NCI-H2196 (cell line): Measurements from ENCODE around the gene COL6A1.
"Not testable (repeated sequence)": the region's sequence is repeated elsewhere in the genome, so short reads cannot be mapped to it uniquely, and the experiment has no call there.

ENCODE experiments used
- DNase-seq: peaks from one replicate; lab custom pipeline; 2025; ENCODE audit not compliant: unreplicated experiment; lab: John Stamatoyannopoulos, UW

Gene COL6A1

DNA sequence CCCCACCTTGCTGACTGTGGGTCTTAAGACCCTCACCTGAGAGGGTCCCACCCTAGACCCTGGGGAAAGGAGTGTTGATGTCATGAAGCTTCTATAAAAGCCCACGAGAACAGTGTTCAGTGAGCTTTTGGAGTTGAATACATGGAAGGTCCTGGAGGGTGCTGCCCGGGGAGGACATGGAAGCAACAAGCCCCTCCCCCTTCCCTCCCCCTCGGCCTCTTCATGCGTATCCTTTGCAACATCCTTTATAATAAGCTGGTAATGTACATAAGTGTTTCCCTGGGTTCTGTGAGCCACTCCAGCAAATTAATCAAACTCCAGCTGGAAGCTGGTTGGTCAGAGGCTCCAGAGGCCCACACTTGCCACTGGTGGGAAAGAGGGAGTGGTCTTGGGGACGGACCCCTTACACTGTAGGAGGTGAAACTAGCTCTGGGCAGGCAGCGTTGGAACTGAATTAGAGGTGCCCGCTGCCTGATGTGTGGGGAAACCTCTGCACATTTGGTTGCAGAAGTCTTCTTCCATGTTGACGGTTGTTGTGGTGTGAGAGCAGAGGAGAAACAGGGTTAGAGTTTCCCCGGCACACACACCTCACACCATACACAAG lies 14.7 kb upstream of the COL6A1 start:
- no peak for DNase-seq

DNA sequence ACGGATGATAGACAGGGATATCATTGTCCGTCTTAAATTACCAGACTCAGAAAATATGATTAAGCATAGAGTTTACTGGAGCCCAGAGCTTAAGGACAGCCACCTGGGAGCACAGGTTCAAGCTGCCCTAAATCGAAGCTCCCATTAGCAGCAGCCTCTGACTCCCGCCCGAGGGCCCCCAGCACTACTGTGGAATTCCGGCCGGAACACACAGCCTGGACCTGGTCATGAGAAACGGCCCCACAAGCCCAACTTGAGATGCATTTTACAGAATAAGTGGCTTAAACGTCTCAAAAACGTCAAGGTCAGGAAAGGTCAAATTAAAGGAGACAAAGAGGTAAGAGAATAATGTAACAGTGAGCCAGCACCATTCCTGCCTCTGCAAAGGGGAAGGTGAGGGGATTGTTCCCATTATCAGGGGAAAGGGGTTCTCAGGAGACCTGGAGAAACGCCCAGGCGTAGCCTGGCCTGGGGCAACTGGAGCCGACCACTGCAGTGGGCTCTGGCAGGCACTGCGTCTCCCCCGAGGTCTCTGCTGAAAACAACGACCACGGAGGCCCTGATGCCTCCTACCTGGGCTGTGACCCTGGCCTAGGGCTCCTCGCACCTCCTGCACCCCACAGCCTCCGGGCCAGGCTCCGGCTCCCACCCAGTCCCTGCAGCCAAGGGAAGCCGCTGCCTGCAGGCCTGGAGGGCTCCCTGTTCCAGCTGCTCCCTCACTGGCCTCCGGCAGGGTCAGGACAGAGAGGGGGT lies 11.5 kb upstream of the COL6A1 start:
- no peak for DNase-seq

DNA sequence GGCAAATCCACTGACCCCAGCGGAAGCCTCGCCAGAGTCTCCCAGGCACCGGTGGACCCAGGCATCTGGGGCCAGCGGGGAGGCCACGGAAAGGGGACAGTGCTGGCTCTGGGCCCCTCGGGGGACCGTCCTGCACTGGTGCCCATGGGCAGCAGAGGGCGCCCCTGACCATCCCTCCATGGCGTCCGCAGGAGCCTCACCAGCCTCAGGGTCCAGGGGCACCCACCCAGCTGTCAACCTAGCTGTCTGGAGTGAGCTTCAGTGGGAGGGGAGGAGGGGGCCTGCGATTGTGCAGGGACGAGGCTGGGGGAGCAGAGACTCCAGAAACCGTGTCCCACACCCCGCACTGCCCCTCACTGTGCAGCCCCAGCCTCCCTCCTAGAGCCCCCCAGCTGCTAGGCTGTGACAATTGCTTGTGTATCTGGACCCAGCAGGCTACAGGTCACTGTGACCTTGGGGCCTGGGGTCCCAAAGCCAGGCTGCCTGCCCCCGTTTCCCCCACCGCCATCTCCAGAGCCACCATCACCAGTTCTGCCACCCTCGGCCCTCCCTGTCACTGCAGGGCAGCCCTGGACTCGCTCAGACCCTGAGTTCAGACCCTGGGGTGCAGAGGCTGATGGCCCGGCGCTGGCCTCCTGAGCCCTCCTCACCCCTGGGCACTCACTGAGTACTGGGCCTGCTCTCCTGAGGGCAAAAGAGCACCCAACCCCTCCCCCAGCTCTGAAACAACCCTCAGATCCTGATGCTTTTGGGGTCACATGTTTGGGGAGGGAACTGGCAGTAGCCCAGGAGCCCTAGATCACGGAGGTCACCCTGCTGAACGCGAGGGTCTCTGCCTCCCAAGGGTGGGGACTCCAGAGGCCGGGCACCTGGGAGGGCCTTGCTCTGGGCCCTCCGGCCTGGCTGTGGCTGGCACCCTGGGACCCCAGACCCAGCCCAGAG lies 10.6 kb upstream of the COL6A1 start:
- DNase-seq = peak; percentile 31

DNA sequence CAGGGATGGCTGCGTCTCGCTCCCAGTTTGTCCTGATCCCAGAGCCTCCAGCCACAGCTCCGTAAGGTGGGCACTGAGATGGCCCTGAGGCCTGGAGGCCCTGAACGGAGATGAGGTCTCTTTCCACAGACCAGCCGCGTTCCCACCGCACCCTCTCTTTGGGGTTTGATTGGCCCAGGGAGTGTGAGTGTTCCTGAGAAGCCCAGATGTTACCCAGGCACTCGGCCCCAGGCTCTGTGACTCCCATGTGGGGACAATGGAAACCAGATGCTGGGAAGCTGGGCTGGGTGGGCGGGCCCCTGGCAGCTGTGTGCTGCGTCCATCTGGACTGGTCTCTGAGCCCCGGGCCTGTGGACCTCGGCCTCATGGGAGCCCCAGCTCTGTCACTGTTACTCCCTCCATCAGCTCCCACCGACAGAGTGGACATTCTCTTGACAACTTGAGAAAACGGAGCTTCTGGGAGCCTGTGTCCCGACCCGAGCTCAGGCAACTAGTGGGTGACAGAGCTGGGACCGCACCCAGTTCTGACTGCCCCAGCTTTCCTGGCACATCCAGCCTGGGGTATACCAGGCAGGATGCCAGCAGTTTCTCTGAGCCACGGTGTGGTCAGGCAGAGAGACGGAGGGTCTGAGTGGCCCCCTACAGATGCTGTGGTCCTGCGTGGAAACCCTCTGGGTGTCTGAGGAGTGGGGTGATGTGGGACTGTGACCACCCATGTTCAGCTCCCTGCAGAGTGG lies 9.8 kb upstream of the COL6A1 start:
- no peak for DNase-seq

DNA sequence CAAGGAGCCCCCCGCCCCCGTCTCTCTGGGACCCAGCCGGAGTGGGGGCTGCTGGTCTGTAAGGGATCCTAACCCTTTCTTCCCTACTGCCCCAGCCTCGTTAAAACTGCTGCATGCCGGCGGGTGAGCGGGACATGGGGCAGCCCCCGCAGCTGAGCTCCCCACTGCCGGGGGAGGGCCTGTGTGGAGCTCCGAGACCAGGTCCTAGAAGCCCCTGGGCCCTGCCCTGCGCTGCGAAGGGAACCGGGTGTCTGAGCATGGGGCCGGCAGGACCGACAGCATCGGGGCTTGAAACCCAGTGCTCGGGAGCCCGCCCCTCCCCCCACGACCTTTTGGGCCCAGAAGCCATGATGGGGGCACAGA lies 9.2 kb upstream of the COL6A1 start:
- no peak for DNase-seq

DNA sequence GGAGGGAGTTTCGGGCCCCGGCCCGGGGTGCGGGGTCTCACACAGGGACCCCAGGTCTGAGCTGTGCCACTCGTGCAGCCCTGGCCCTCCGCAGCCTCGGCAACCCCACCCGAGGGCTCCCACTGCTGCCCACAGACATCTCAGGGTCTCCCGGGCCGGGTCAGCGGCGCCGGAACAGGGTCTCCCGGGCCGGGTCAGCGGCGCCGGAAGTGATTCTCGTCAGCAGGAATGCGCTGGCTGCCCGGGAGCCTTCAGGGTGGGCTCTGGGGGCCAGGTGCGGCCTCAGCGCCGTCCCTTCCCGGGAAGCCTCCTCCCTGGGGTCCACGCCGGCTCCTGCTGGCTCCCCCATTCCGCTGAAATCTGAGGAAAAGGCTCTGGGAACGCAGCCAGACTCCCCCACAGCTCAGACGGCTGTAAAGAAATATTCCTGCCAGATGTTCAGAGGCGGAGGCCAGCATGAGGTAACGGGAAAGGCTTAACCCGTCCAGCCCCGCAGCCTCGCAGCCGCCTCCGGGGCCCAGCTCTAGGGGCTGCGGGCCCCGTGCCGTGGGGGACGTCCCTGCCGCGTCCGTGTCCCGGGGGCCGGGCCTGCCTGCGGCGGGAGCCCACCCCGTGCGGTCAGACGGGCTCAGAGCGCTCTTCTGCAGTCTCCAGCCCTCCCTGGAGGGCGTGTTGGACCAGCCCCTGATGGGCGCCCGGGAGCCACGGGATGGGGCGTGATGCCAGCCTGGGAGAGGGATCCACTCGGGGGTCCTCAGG lies 8.7 kb upstream of the COL6A1 start:
- DNase-seq = no peak

DNA sequence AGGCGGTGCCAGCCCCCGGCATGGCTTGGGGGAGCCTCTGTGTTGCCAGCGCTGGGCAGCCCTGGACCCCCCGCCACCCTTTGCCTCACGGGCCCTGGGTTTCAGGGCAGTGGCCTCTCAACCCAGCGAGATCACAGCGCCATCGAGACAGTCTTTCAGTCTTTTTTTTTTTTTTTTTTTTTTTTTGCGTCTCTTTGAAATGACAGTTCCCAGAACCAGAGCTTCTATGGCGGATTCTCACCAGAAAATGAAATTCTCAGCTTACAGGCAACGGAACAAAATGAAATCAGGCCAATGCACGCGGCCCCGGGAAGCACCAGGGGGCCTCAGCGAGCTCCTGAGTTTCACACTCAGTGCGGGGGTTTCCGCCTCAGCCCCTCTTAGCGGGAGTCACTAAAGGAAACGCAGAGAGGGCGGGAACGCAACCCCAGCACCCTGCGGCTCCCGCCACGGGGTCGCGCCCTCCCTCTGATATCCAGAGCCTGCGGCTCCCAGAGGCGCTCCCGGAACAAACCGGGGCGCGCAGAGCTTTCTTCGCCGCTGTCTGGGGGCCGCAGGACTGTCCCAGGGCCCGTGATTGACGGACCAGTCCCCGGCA lies 8.0 kb upstream of the COL6A1 start:
- peak; percentile 67 for DNase-seq

DNA sequence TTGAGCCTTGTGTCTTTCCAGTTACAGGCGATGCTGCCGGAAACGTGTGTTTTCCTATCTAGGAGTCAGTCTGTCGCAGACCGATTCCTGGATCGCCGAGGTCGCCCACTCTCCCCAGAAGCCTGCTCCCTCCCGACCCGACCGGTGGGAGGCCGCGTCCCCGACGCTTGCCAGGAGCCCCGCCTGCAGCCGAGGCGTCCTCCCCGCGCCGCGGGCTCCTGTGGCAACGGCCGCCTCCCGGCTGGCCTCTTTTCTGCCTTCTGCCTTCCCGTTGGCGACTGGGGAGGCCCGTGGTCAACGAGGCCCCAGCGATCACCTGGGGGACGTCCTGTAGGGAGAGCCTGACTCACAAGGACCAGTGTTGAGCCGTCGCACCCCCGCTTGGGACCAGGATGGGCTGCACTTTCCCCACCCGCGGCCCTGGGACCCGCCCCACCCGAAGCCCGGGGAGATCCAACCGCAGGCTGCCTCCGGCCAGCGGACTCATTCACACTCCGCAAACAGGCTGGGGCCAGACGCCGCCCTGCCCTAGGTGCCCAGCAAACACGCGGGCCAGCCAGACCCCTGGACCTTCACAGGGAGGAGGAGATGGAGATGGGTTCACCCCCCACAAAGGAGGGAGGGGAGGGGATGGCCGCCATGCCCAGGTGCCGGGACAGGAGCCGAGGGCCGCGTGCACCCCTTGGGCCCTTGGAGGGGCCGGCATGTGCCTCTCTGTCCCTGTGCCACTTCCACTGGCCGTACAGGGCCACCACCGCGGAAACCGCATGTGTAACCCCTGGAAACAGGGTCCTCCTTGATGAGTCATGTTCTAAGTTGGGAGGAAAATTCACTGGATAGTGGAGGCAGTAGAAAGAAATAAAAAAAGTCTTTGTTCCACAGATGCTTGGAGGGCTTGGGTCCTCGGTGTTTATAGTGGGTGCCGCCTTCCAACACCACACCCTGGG lies 7.2 kb upstream of the COL6A1 start:
- DNase-seq = peak; percentile 49

DNA sequence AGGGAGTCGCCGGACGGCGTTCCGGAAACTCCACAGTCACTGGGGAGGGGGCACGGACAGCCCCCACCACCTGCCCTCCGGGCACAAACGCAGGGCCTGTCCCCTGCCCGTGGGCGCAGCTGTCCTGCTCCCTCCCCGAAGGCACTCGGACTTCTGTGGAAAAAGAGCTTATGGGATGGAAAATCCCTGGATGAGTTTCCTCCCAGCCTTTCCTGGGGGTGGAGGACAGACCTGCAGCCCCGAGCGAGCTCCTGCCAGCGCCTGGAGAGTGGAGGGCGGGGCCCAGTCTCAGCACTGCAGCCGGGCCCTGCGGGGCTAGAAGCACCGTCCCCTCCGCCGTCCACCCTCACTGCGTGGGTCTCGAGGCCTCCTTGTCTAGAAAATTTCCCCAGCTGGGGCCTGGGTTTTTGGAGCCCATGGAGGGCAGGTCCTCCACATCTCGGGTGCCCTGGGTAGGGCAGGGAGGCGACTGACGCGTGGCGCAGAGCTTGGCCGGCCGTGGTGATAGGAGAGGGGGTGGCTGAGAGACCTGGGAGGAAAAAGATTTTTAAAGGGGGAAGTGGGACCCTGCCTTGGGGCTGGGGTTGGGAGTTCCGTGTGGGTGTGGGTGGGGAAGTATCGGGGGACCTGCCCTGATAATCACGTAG lies 6.4 kb upstream of the COL6A1 start:
- DNase-seq = no peak

DNA sequence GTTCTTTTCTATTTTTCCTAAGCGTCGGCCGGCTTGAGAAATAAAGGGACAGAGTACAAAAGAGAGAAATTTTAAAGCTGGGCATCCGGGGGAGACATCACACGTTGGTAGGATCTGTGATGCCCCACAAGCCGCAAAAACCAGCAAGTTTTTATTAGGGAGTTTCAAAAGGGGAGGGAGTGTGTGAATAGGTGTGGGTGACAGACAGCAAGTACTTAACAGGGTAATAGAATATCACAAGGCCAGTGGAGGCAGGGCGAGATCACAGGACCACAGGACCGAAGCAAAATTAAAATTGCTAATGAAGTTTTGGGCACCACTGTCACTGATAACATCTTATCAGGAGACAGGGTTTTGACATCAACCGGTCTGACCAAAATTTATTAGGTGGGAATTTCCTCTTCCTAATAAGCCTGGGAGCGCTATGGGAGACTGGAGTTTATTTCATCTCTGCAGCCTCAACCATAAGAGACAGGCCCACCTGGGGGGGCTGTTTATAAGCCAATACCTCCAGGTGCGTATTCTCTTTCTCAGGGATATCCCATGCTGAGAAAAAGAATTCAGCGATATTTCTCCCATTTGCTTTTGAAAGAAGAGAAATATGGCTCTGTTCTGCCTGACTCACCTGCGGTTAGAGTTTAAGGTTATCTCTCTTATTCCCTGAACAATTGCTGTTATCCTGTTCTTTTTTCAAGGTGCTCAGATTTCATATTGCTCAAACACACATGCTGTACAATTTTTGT lies 5.7 kb upstream of the COL6A1 start:
- not testable (repeated sequence) for DNase-seq

DNA sequence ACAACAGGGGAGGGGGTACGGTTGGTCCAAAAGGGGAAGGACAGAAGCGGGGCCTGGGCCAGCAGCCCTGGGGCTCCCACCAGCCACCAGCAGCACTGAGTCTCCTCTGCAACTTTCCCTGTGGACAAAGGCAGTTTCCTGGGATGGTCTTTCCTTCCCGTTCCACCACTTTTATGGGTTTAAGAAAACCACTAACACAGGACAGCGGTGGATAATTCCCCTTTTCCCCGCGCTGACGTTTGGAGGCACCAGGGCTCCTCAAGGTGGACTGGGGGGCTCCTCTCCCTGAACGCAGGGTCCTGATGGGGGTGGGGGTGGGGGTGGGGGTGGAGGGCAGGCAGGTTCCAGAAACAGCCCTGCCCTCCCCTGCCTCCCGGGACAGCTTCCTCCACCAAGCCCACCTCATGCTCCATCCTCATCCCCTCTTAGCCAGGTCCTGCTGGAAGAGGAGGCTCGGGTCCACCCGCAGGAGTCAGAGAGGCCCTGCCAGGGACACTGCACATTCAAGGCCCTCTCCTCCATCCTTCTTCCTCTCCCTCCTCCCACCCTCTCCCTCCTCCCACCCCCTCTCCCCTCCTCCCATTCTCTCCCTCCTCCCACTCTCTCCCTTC lies 4.8 kb upstream of the COL6A1 start:
- DNase-seq = no peak

DNA sequence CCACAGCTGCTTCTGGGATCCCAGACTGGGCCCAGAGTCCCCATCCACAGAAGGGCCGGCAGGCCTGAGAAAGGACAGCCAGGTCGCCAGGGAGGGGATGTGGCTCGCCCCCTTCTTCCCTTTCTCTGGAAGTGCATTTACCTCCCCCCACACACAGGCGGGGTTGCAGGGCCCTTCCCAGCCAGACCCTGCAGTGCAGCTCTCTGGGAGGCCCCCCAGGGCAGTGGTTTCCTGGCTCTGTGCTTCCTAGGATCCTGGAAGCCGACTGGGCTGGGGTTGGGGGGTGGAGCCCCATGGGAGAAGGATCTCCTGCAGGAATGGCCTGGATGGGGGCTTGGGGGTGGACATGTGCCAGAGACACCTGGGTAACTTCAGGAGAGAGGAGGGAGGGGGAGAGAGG lies 4.2 kb upstream of the COL6A1 start:
- DNase-seq = no peak

DNA sequence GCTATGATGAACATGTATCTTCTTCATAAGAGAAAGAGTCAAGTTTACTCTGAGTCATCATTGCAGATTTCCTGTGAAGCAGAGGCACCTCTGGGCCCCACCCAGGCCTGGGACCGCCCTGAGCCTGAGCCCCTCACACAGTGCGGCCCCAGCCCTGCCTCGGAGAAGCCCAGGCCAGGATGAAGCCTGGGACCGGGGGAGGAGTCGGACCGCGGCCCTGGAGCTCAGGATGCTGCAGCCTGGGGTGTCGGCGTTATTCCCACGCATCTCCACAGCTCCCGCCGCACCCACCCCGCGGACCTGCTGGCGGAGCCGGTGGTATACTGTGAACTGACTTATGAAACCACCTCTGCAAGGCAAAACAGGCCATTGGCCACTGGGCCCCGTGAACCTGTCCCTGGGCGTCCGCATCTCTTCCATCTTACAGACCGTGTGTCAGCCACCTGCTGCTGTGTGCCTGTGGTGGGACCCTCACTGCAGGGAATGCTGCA lies 2.4 kb upstream of the COL6A1 start:
- no peak for DNase-seq

DNA sequence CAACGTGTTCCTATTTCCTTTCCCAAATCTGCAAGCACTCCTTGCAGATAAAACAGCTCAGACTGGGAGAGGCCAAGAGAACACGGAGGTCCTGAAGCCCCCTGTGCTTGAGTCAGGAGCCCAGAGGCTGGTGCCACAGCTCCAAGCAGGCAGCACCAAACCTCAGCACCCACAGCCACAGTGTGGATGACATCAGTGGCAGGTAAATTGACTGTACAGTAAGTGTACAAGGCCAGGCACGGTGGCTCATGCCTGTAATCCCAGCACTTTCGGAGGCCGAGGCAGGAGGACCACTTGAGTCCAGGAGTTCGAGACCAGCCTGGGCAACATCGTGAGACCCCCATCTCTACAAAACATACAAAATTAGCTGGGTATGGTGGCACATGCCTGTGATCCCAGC lies 1.9 kb upstream of the COL6A1 start:
- no peak for DNase-seq

DNA sequence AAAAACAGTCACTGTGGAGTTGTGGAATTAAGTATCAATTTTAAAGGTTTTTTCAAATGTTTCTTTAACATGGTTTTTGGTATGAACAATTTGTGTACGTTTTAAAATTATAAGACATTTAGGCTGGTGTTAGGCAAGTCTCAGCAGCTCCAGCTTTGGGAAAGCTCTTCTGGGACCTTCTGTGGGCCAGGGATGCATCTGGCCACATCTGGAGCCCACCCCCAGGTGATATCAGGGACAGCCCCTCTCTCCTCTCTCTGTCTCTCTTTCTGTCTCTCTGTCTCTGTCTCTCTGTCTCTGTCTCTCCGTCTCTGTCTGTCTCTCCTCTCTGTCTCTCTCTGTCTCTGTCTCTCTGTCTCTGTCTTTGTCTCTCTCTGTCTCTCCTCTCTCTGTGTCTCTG lies 1.3 kb upstream of the COL6A1 start:
- DNase-seq = no peak

DNA sequence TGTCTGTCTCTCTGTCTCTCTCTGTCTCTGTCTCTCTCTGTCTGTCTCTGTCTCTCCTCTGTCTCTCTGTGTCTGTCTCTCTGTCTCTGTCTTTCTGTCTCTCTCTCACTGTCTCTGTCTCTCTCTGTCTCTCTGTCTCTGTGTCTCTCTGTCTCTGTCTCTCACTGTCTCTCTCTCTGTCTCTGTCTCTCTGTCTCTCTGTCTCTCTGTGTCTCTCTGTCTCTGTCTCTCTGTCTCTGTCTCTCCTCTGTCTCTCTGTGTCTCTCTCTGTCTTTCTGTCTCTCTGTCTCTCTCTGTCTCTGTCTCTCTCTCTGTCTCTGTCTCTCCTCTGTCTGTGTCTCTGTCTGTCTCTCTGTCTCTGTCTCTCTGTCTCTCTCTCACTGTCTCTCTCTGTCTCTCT lies 873 bp upstream of the COL6A1 start:
- no peak for DNase-seq

DNA sequence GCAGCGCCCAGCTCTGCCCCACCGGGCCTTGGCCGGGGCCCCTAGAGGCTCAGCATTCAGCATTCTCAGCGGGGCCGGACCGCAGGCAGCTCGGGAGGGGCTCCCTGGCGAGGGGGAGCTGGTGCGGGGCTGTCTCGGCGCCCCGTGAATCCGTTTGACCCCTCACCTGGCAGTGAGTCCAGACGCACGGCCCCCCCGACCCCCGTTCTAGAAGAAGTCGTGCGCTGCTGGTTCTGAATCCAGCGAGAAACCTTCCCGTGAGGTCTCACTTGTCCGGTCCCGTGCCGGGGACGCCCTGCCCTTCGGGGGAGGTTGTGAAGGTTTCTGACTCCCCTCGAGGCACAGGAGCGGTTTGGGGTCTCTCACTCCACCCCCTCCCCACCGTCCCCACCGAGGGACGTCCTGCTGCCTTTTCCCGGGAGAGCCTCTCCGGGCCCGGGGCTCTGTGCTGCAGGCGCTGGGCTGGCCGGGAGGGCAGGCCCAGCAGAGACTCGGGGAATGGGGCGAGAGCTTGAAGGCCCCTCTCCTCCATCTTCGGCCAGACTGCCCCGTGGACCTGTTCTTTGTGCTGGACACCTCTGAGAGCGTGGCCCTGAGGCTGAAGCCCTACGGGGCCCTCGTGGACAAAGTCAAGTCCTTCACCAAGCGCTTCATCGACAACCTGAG lies 655 bp downstream of the COL6A1 start:
- DNase-seq = no peak
